ENCODE results near the gene ATPAF2.
"Not testable (repeated sequence)": the region's sequence is repeated elsewhere in the genome, so short reads cannot be mapped to it uniquely, and the experiment has no call there.

The ATPAF2 gene

GRCh38 chr17:18008496-18009268 lies 30.3 kb downstream of the ATPAF2 start:
- no peak for DNase-seq

GRCh38 chr17:18006495-18007239 lies 32.3 kb downstream of the ATPAF2 start:
- DNase-seq, result no peak

DNA sequence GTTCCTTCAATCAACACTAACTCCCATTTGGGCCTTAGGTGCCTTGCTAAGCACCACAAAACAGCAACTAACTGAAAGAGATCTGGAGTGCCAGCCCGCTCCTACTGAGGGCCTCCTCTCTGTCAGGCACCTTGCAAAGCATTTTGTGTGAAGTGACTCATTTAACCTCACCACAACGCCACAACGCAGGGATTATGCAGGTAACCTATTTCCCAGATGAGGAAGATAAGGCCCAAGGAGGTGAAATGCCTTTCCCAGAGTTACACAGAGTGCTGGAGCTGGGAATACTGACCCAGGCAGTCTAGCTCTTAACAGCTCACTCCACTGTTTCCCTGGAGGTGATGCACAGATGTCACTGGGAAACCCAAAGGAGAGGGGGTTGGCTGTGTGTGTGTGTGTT lies 33.5 kb downstream of the ATPAF2 start:
- DNase-seq, result no peak

DNA sequence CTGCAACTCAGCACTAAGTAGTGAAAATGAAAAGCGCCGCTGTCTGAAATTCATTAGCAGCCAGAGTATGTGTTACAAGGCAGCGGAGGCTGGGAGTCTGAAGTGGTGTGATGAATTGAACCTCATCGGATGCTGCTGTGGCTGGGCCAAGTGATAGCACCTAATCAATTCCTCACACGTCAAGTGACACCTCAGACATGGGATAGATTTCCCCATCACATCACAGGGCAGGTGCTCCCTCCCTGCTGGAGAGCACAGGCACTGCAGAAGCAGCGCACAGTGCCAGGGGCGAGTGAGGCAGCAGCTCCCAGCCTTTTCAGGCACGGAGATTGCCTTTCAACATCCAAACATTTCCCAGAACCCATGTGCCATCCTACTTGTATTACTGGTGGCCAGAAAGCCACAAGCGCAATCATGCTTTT lies 34.1 kb downstream of the ATPAF2 start:
- no peak for DNase-seq

GRCh38 chr17:18004345-18004744 lies 34.6 kb downstream of the ATPAF2 start:
- DNase-seq, result no peak

- no peak for DNase-seq
Observed at GRCh38 chr17:18002171-18002570, 36.8 kb downstream of the ATPAF2 start.

GRCh38 chr17:18000030-18000408 lies 38.9 kb downstream of the ATPAF2 start:
- no peak for DNase-seq

DNA sequence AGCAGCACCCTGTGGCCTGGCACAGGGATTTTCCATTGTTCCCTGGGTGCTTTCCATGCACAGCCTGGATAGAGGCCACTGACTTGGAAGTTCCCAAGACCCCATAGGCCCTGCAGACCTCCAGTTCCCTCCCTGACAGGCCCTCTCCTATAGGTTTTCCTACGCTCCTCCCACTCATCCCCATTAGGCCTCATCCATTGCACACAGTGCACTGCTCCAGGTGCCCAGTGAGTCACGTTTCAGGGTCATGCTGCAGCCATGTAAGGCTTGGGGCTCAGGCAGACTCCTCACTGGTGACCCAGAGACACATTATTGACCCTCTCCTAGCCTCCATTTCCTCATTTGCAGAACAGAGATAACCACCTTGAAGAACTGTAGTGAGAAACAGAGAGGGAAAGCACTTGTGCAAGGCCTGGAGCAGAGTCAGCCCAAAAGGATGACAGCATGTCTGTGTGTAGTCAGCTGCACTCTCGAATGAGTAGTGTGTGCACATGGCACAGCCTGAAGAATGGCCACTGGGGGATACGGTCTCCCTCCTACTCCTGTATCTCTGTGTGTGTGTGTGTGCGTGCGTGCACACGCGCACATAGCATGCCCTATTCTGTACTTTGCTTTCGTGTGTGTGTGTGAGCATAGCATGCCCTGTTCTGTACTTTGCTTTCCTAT lies 39.5 kb downstream of the ATPAF2 start:
- no peak for DNase-seq

DNA sequence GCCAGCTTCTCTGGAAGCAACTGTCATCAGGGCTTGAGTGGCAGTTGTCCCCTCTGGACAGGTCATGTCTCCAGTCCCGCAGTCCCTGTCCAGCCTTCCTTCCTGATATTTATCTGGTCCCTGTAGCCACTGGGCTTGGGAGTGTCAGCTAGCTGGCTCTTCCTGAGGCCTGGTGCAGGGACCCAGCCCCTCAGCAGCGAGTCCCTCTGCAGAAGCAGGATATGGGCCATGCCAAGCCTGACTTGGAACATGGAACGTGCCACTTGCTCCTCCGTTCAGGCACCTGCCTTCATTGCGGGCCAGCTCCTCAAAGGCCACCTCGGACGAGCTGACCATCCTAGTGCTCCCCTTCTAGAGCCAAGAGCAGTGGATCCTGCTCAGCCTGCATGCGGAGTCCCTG lies 40.0 kb downstream of the ATPAF2 start:
- DNase-seq, result no peak

DNA sequence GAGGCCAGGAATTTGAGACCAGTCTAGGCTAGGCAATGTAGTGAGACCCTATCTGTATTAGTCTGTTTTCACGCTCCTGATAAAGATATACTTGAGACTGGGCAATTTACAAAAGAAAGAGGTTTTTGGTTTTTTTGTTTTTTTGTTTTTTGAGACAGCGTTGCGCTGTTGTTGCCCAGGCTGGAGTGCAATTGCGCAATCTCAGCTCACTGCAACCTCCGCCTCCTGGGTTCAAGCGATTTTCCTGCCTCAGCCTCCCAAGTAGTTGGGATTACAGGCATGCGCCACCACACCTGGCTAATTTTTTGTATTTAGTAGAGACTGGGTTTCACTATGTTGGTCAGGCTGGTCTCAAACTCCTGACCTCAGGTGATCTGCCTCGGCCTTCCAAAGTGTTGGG lies 43.1 kb downstream of the ATPAF2 start:
- DNase-seq, result not testable (repeated sequence)

GRCh38 chr17:17994271-17995069 lies 44.5 kb downstream of the ATPAF2 start:
- DNase-seq, result no peak

- no peak for DNase-seq
Observed at GRCh38 chr17:17993852-17994251, 45.1 kb downstream of the ATPAF2 start.

- DNase-seq, result no peak
Observed at GRCh38 chr17:17993366-17993765, 45.6 kb downstream of the ATPAF2 start.

- DNase-seq, result no peak
Observed at GRCh38 chr17:17990282-17990681, 48.7 kb downstream of the ATPAF2 start.

DNA sequence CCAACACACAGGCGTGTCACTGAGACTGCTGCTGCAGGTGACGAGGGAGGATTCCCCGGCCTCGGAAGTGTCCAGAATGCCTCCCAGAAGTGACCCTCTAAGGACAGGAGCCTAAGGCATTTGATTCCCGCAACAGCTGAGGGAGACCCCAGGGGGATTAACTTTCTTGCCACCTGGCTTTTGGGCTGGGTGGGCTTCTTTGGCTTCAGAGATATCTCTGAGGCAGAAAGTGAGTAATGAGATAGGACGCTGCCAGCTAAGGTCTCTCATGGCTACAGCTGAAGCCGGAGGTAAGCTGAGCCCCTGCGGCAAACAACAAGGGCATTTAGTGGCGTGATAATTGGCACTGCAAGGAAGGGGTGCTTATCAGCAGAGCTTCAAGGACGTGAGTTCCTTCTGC lies 49.4 kb downstream of the ATPAF2 start:
- no peak for DNase-seq

GRCh38 chr17:17989081-17989480 lies 49.9 kb downstream of the ATPAF2 start:
- no peak for DNase-seq

DNA sequence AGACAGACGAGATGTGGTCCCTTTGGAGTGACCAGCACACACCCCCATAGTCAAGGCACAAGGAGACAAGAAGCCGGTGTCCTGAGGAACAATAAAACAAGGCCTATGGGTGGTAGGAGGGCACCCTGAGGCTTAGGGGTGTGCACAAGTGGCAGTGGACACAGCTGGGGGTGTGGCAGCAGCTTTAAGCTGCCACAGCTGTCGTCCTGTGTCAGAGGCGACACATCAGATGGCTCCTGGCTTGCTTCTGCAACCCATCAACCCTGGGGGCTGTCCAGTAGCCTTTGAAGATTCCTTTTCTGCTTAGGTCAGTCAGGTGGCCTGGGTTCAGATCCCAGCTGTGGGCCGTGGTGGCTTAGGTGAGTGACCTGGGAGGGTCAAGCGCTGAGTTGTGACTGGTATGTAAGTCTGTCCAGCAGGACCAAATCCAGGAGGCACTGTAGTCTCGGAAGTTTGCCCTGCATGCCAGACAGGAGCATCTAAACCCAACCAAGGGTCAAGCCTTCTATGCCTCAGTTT lies 50.5 kb downstream of the ATPAF2 start:
- no peak for DNase-seq

DNA sequence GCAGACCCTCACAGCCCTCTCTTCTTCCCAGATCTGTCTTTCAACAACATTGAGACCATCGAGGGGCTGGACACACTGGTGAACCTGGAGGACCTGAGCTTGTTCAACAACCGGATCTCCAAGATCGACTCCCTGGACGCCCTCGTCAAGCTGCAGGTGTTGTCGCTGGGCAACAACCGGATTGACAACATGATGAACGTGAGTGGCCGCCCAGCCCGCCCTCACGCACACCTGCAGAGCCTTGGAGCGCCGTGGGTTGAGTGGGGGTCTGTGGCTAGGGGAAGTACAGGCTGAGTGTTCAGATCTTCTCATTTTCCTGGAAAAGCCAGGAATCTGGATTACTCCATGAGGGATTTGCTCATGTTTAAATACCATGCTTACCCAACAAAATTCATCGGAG lies 51.1 kb downstream of the ATPAF2 start:
- no peak for DNase-seq

GRCh38 chr17:17987187-17987896 lies 51.6 kb downstream of the ATPAF2 start:
- no peak for DNase-seq

- no peak for DNase-seq
Observed at GRCh38 chr17:17985555-17985954, 53.4 kb downstream of the ATPAF2 start.

DNA sequence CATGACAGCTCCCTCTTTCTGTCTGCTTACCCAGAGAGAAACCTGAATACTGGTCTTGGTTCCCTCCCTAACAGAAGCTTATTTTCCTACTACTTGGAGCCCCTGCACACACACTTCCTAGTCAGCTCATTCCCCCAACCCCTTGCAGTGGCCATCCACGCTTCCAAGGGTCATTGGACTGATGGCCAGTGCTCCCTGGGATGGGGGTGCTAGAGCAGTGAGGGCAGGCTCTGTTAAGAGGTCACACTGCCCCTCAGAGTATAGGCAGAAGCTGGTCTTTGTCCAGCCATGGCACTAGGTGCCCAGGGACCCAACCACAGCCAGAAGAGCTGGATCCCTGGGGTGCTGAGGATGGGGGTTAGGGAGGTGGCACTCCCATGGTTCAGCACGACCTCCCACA lies 53.8 kb downstream of the ATPAF2 start:
- DNase-seq, result no peak

- DNase-seq, result no peak
Observed at GRCh38 chr17:17983776-17984175, 55.2 kb downstream of the ATPAF2 start.
